Endodermal cell (in vitro differentiated cells): ENCODE data around the gene TXNDC11. TPM values are rescaled to one million over a fixed set of nuclear protein-coding genes. Genes with fewer than 3 reads are reported as not detected.

Experiments used
- DNase-seq: peaks from one replicate; pipeline ENCODE4 v3.0.0-alpha.2; 2017
- H3K27ac ChIP-seq: 2 replicates; pipeline ENCODE4 v1.5.1; 2013; ENCODE audit warnings: mild to moderate bottlenecking, low read depth, low read length, moderate library complexity
- H3K27me3 ChIP-seq: 2 replicates; pipeline ENCODE4 v1.6.1; 2013; ENCODE audit warnings: mild to moderate bottlenecking, low read length, moderate library complexity; ENCODE audit not compliant: insufficient read depth, control insufficient read depth, poor library complexity, severe bottlenecking
- H3K36me3 ChIP-seq: 2 replicates; pipeline ENCODE4 v1.7.0; 2013; ENCODE audit warnings: mild to moderate bottlenecking, low read length, moderate library complexity; ENCODE audit not compliant: control insufficient read depth, insufficient read depth
- H3K4me1 ChIP-seq: one replicate; pipeline ENCODE4 v1.7.0; 2013; ENCODE audit warnings: low read length; ENCODE audit not compliant: control insufficient read depth, insufficient read depth
- H3K4me3 ChIP-seq: 2 replicates; pipeline ENCODE4 v1.5.1; 2013; ENCODE audit warnings: mild to moderate bottlenecking, low read length, moderate library complexity
- H3K9ac ChIP-seq: 2 replicates; pipeline ENCODE4 v1.6.1; 2013; ENCODE audit warnings: mild to moderate bottlenecking, low read length, moderate library complexity; ENCODE audit not compliant: poor library complexity, severe bottlenecking; ENCODE audit errors: extremely low read depth
- H3K9me3 ChIP-seq: 2 replicates; pipeline ENCODE4 v1.6.1; 2013; ENCODE audit warnings: mild to moderate bottlenecking, low read length, moderate library complexity; ENCODE audit not compliant: control insufficient read depth
- H3K27ac Mint-ChIP-seq: 2 replicates; pipeline ENCODE4 v1.8.0; 2020; ENCODE audit warnings: mixed read lengths
- H3K27me3 Mint-ChIP-seq: 2 replicates; pipeline ENCODE4 v1.8.0; 2021; ENCODE audit warnings: mild to moderate bottlenecking, mixed read lengths; ENCODE audit not compliant: insufficient read depth
- H3K36me3 Mint-ChIP-seq: 2 replicates; pipeline ENCODE4 v1.8.0; 2020; ENCODE audit warnings: low read depth, mixed read lengths
- H3K4me1 Mint-ChIP-seq: 2 replicates; pipeline ENCODE4 v1.8.0; 2020; ENCODE audit warnings: mixed read lengths
- H3K4me3 Mint-ChIP-seq: 2 replicates; pipeline ENCODE4 v1.8.0; 2020; ENCODE audit warnings: mild to moderate bottlenecking, moderate library complexity, mixed read lengths
- H3K9me3 Mint-ChIP-seq: 2 replicates; pipeline ENCODE4 v1.8.0; 2020; ENCODE audit warnings: mild to moderate bottlenecking, mixed read lengths
- WGBS, 2 experiments: methylation state at CpG; one replicate each; pipeline versions ENCODE4 v1.1.5 to v1.1.7; 2013; ENCODE audit warnings: missing lambda C conversion rate in 2 of 2, mixed read lengths in 1 of 2; ENCODE audit not compliant: insufficient coverage in 1 of 2, insufficient read length in 1 of 2; 5-methylcytosine and 5-hydroxymethylcytosine counted together
- total RNA-seq, 2 donors: library from RNA; stranded (reverse); fragmentation: NEBNext Ultra II Directional in 1 of 2; extraction: Animal tissue kit (Norgen Biotek cat#: 25700) in 1 of 2; gene quantifications; 2 replicates in 1 of 2; 3 replicates in 1 of 2; pipeline ENCODE4 v1.2.1, GENCODE V29; 2021
- TF ChIP-seq, protein P1 (sequence below): fragments of 200-600 bp; sonication (generic); conservative IDR thresholded peaks from 2 replicates; pipeline ENCODE4 v1.5.0; 2021; ENCODE audit warnings: antibody characterized with exemption, mild to moderate bottlenecking

TXNDC11 gene
- total RNA-seq, 2 donors from 2014 or later = 16.4 to 20.8 TPM

DNA sequence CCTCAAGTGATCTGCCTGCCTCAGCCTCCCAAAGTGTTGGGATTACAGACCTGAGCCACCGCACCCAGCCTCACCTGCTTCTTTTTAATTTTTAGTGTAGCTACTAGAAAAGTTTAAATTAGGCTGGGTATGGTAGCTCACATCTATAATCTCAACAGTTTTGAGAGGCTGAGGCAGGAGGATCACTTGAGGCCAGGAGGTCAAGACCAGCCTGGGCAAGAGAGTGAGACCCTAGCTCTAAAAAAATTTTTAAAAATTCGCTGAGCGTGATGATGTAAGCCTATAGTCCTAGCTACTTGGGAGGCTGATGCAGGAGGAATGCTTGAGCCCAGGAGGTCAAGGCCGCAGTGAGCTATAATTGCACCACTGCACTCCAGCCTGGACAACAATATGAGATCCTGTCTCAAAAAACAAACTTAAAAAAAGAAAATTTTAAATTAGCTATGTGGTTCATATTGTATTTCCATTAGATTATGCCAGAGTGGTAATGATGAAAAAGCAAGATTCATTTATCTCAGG is 34.9 kb downstream of the TXNDC11 start:
- Mint-ChIP-seq H3K4me1 (peaks cover 6% of the 10 kb centered on the region), H3K27me3 (no peaks in the 10 kb centered on the region), H3K27ac (no peak overlapping the region), H3K9me3 (no peaks in the 10 kb centered on the region), H3K36me3 (peaks cover 51% of the 10 kb centered on the region), H3K4me3 (no peak overlapping the region)
- H3K27ac ChIP-seq = no peak overlapping the region
- no peaks in the 10 kb centered on the region for H3K4me1 ChIP-seq
- H3K36me3 ChIP-seq = peaks cover 67% of the 10 kb centered on the region
- WGBS, 2 experiments = 99 to 100% methylated on average over 4 of the region's 4 CpGs
- no peaks in the 10 kb centered on the region for H3K27me3 ChIP-seq
- no peak overlapping the region for H3K4me3 ChIP-seq
- TF ChIP-seq, protein P1, sequence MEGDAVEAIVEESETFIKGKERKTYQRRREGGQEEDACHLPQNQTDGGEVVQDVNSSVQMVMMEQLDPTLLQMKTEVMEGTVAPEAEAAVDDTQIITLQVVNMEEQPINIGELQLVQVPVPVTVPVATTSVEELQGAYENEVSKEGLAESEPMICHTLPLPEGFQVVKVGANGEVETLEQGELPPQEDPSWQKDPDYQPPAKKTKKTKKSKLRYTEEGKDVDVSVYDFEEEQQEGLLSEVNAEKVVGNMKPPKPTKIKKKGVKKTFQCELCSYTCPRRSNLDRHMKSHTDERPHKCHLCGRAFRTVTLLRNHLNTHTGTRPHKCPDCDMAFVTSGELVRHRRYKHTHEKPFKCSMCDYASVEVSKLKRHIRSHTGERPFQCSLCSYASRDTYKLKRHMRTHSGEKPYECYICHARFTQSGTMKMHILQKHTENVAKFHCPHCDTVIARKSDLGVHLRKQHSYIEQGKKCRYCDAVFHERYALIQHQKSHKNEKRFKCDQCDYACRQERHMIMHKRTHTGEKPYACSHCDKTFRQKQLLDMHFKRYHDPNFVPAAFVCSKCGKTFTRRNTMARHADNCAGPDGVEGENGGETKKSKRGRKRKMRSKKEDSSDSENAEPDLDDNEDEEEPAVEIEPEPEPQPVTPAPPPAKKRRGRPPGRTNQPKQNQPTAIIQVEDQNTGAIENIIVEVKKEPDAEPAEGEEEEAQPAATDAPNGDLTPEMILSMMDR = no peak
- H3K9ac ChIP-seq = no peak overlapping the region
- no peak for DNase-seq
- no peaks in the 10 kb centered on the region for H3K9me3 ChIP-seq

DNA sequence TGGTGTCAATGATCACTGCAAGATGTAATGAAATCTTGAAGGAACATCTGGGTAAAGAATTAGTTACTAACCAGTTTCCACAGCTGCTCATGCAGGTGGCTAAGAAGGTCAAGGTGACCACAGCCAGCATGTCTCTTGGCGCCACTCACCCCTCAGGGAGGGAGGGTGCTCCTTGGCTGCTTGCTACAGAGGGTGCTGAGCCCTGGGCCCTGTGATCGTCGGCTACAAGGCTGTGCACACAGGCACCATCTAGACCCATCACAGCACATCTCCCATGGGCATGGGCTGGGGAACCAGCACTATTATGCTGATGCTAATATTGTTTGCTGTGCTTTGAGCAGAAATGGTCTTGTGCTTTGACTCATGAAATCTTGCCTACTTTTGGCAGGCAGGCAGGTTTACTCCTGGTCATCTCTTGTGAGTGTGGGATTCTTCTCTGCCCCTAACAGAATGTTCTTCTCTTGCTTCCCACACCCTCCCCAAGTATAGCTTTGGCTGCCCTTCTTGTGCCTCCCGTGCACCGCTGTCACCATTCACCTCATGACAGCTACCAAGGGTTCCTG is 36.4 kb downstream of the TXNDC11 start:
- Histone ChIP-seq H3K4me1 (no peaks in the 10 kb centered on the region), H3K4me3 (no peak overlapping the region), H3K27ac (no peak overlapping the region), H3K27me3 (no peaks in the 10 kb centered on the region), H3K36me3 (peaks cover 56% of the 10 kb centered on the region), H3K9me3 (no peaks in the 10 kb centered on the region), H3K9ac (no peak overlapping the region)
- no peak for DNase-seq
- Mint-ChIP-seq H3K4me3 (no peak overlapping the region), H3K4me1 (no peaks in the 10 kb centered on the region), H3K27ac (no peak overlapping the region), H3K36me3 (peaks cover 52% of the 10 kb centered on the region), H3K9me3 (no peaks in the 10 kb centered on the region), H3K27me3 (no peaks in the 10 kb centered on the region)
- WGBS, 2 experiments = 92 to 100% methylated on average over 2 to 5 of the region's 5 CpGs
- TF ChIP-seq, protein P1 = no peak

DNA sequence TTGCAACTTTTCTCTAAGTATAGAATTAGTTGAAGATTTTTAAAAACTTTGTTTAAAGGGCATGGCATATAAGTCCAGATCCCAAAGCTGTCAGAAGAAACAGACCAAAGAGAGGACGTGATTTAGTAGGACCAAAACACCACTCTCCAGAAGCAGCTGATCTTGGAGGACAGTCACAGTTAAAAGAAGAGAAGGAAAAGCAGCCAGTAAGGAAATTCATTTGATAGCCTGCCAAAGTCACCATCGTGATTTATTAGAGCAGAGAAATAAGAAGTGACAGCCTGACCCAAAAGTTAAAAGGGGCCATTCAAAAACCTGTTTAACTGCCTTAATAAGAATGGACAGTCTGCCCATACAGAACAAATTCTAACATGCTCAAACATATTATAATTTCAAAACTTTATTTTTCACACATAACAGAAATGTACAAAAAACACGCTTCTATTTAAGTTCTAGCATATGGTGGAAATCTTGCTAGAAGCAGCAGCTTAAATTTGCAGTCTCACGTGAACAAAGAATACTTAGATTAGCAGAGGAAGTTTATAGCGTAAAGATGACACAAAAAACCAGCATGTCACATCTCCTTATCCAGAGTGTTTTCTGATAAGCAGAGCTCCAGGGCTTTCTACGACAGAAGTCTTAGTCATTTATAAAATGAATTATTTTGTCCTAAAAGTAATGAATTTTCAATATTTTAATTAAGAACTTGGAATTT is 37.2 kb downstream of the TXNDC11 start:
- TF ChIP-seq, protein P1 = no peak
- Histone ChIP-seq H3K9ac (no peak overlapping the region), H3K27ac (no peak overlapping the region), H3K9me3 (no peaks in the 10 kb centered on the region), H3K36me3 (peaks cover 59% of the 10 kb centered on the region), H3K4me1 (no peaks in the 10 kb centered on the region), H3K27me3 (no peaks in the 10 kb centered on the region), H3K4me3 (no peak overlapping the region)
- H3K36me3 Mint-ChIP-seq = peaks cover 52% of the 10 kb centered on the region
- no peak overlapping the region for H3K27ac Mint-ChIP-seq
- DNase-seq = no peak
- no peaks in the 10 kb centered on the region for H3K4me1 Mint-ChIP-seq
- H3K9me3 Mint-ChIP-seq = no peaks in the 10 kb centered on the region
- 94 to 97% methylated on average over 5 of the region's 6 CpGs for WGBS, 2 experiments
- no peak overlapping the region for H3K4me3 Mint-ChIP-seq
- H3K27me3 Mint-ChIP-seq = no peaks in the 10 kb centered on the region
